Skeletal muscle tissue (tissue), 4 donors: ENCODE data around the gene FAM169A. TPM values are rescaled to one million over a fixed set of nuclear protein-coding genes. Genes with fewer than 3 reads are reported as not detected.
"Not testable (repeated sequence)": the region's sequence is repeated elsewhere in the genome, so short reads cannot be mapped to it uniquely, and the experiment has no call there.

ENCODE experiments used
- H3K27ac ChIP-seq: one replicate; pipeline ENCODE4 v1.7.0; 2013; ENCODE audit warnings: mild to moderate bottlenecking, low read depth, low read length, inconsistent platforms
- H3K27me3 ChIP-seq, 3 donors: one replicate each; pipeline ENCODE4 v1.7.0; 2013; ENCODE audit warnings: low read length in 3 of 3; ENCODE audit not compliant: control insufficient read depth in 3 of 3, insufficient read depth in 3 of 3
- H3K36me3 ChIP-seq, 3 donors: one replicate each; pipeline ENCODE4 v1.7.0; 2013; ENCODE audit warnings: low read length in 3 of 3; ENCODE audit not compliant: control insufficient read depth in 3 of 3, insufficient read depth in 3 of 3
- H3K4me1 ChIP-seq, 3 donors: one replicate each; pipeline ENCODE4 v1.7.0; 2013; ENCODE audit warnings: low read length in 3 of 3, mild to moderate bottlenecking in 3 of 3; ENCODE audit not compliant: control insufficient read depth in 3 of 3, insufficient read depth in 3 of 3
- H3K4me3 ChIP-seq, 3 donors: one replicate each; pipeline ENCODE4 v1.7.0; 2013; ENCODE audit warnings: low read length in 3 of 3
- H3K9ac ChIP-seq, 3 donors: one replicate each; pipeline ENCODE4 v1.7.0; 2013; ENCODE audit warnings: low read length in 3 of 3, mild to moderate bottlenecking in 3 of 3, moderate library complexity in 2 of 3, low read depth in 1 of 3
- H3K9me3 ChIP-seq, 3 donors: one replicate each; pipeline ENCODE4 v1.7.0; 2013; ENCODE audit warnings: low read length in 3 of 3; ENCODE audit not compliant: control insufficient read depth in 3 of 3
- total RNA-seq: library from RNA; depleted of rRNA; stranded (reverse); fragments of >200 nt; gene quantifications from one replicate; pipeline ENCODE4 v1.2.3, GENCODE V29; 2014
- donor health status: Osteomylitis.

Gene FAM169A
- total RNA-seq, 1 donor from 2014 or later = 0.52 TPM

DNA sequence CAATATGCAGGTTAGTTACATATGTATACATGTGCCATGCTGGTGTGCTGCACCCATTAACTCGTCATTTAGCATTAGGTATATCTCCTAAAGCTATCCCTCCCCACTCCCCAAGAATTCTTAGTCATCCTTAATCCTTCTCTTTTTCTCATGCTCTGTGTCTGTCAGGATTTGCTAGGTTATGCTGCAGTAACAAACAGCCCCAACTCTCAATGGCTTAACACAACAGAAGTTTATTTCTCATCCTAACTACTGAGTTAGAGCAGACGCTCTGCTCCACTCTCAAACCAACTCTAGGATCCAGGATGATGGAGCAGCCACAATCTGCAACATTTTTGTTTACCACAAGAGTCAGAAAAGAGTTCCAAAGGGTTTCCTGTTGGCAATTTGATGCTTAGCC lies 28.2 kb upstream of the FAM169A start:
- H3K9me3 ChIP-seq = no peaks in the 10 kb centered on the region
- no peak overlapping the region for H3K27ac ChIP-seq
- no peak overlapping the region for H3K9ac ChIP-seq
- no peaks in the 10 kb centered on the region for H3K4me1 ChIP-seq
- H3K27me3 ChIP-seq = peaks cover 0 to 2% (median 0%) of the 10 kb centered on the region in 3 donors
- H3K36me3 ChIP-seq = no peaks in the 10 kb centered on the region
- no peak overlapping the region for H3K4me3 ChIP-seq

DNA sequence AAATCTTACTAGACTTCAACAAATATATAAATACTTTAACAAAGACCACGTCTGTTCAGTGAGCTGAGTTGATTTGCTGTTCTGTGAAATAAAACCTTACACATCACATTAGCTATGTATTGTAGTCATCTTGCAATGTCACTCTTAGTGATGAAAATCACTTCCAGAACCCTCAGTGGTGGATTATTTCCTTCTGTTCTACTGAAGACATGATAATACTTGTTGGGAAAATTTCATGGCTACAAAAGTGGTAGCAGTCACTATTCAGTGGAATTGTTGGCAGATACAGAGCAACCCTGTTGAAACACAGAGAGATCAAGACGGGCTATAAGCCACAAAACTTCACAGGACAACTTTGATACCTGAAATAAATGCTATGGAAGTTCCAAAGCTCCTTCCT lies 26.7 kb upstream of the FAM169A start:
- H3K9ac ChIP-seq = no peak overlapping the region
- H3K27ac ChIP-seq = no peak overlapping the region

DNA sequence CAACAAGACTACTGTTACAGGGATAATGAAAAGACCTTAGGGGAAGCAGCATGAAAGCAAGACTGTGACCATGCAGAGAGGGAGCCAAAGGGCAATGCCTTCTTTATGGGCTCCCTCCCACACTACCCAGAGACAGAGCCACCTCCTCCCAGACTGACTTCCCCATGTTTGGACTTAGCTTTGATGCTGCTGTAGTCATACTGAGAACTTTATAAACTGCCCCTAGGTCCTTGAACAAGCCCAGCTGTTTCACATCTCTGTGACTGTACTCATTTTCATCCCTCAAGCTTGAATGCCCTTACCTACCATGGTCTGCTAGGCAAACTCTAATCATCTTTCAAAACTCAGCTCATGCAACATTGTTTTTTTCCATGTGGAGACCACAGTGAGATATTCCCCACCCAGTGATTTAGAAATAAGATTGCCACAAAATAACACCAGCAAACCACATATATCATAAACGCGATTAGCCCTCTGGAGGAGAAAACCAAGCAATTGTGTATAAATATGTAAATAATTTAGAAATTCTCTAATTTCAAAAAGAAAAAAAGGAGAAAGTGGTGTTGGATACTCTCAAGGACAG lies 23.4 kb upstream of the FAM169A start:
- no peak overlapping the region for H3K9ac ChIP-seq
- H3K9me3 ChIP-seq = no peaks in the 10 kb centered on the region
- no peaks in the 10 kb centered on the region for H3K36me3 ChIP-seq
- no peak overlapping the region for H3K27ac ChIP-seq
- no peaks in the 10 kb centered on the region for H3K4me1 ChIP-seq
- H3K4me3 ChIP-seq = no peak overlapping the region
- peaks cover 0 to 2% (median 0%) of the 10 kb centered on the region in 3 donors for H3K27me3 ChIP-seq

More for the DNA sequence above, 26.7 kb upstream of the FAM169A start:
- Histone ChIP-seq H3K27me3 (peaks cover 0 to 2% (median 0%) of the 10 kb centered on the region in 3 donors), H3K4me1 (no peaks in the 10 kb centered on the region), H3K36me3 (no peaks in the 10 kb centered on the region), H3K9me3 (no peaks in the 10 kb centered on the region), H3K4me3 (no peak overlapping the region)

DNA sequence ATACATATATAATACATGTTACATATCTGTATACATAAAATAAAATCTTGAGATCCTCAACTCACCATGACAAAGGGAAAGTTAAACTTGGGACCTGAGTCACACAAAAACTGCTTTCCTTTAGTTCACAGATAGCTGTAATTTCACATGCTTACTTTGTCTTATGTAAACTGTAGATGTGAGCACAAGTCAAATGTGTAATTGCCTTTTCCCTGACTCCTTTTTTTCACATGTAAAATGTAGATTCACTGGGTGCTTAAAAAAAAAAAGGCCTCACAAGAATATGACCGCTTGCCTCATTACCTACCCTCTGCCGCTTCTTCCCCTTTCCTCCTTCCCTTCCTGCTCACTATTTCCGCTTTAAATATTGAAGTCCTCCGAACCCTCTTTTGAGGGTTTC lies 21.9 kb upstream of the FAM169A start:
- H3K36me3 ChIP-seq = no peaks in the 10 kb centered on the region
- peaks cover 0 to 2% (median 0%) of the 10 kb centered on the region in 3 donors for H3K27me3 ChIP-seq
- H3K4me3 ChIP-seq = no peak overlapping the region

DNA sequence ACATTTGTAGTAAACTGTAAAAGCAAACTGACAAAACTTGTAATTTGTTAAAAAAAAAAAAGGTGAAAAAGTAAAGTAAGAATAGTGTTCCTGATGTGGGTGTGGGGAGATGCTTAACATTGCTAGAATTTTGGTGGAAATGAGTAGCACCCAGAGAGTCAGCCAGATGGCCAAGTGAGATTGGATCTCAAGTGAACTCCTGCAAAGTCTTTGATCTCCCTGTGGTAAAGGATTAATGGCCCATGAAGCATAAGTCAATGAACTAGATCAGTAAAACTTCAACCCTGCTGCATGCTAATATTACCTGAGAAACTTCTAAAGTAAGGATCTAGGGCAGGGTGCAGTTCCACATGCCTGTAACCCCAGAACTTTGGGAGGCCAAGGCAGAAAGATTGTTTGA lies 19.0 kb upstream of the FAM169A start:
- Histone ChIP-seq H3K4me3 (no peak overlapping the region), H3K9me3 (no peaks in the 10 kb centered on the region), H3K4me1 (no peaks in the 10 kb centered on the region), H3K27me3 (peaks cover 0 to 2% (median 0%) of the 10 kb centered on the region in 3 donors), H3K9ac (no peak overlapping the region), H3K27ac (no peak overlapping the region), H3K36me3 (no peaks in the 10 kb centered on the region)

More for the DNA sequence above, 21.9 kb upstream of the FAM169A start:
- Histone ChIP-seq H3K4me1 (no peaks in the 10 kb centered on the region), H3K9ac (no peak overlapping the region), H3K27ac (no peak overlapping the region), H3K9me3 (no peaks in the 10 kb centered on the region)

DNA sequence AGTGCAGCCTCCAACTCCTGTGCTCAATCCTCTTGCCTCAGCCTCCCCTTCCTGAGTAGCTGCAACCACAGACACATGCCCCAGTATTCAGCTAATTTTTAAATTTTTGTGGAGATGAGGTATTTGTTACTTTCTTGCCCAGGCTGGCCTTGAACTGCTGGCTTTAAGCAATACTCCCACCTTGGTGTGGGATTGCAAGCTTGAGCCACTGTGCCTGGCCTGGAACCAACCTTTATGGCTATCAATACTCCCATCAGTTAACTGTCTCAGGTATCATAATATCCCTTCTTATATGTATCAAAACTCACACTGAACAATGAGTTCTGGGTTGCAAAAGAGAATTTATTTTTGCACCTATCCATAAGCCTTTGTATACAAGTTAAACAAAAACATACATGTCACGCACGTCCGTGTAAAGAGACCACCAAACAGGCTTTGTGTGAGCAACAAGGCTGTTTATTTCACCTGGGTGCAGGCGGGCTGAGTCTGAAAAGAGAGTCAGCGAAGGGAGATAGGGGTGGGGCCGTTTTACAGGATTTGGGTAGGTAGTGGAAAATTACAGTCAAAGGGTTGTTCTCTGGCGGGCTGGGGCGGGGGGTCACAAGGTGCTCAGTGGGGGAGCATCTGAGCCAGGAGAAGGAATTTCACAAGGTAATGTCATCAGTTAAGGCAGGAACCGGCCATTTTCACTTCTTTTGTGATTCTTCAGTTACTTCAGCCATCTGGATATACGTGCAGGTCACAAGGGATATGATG lies 16.4 kb upstream of the FAM169A start:
- H3K4me1 ChIP-seq, H3K9me3 ChIP-seq: not testable (repeated sequence)

DNA sequence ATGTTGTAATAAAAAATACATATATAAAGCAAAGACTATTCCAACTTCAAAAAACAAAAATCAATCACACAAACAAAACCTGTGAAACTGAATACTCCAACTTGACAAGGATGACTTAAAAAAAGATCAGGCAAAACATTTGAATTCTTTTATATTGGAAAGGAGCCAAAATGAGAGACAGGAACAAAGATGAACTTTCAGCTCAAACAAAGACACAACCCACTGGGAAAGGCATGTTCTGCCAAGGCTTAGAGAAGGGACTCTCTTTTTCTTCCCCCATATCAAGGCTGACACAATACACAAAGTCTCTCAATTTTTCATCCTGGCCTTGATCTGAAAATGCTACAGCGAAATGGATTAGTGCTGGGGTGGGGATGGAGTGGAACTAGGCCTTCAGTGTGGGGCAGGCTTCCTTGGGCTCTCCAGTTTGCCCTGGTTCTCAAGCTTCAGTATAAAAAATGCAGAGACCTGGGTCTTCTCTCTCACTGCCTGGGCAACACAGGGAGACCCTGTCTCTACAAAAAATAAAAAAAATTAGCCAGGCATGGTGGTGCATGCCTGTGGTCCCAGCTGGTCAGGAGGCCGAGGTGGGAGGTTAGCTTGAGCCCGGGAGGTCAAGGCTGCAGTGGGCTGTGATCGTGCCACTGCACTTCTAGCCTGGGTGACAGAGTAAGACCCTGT lies 11.6 kb upstream of the FAM169A start:
- H3K9ac ChIP-seq = no peak overlapping the region
- H3K27ac ChIP-seq = no peak overlapping the region
- no peaks in the 10 kb centered on the region for H3K27me3 ChIP-seq
- H3K4me3 ChIP-seq = no peak overlapping the region
- no peaks in the 10 kb centered on the region for H3K36me3 ChIP-seq
- no peaks in the 10 kb centered on the region for H3K4me1 ChIP-seq
- H3K9me3 ChIP-seq = no peaks in the 10 kb centered on the region

More for the DNA sequence above, 16.4 kb upstream of the FAM169A start:
- H3K27ac ChIP-seq, H3K4me3 ChIP-seq, H3K27me3 ChIP-seq, H3K36me3 ChIP-seq, H3K9ac ChIP-seq: not testable (repeated sequence)

DNA sequence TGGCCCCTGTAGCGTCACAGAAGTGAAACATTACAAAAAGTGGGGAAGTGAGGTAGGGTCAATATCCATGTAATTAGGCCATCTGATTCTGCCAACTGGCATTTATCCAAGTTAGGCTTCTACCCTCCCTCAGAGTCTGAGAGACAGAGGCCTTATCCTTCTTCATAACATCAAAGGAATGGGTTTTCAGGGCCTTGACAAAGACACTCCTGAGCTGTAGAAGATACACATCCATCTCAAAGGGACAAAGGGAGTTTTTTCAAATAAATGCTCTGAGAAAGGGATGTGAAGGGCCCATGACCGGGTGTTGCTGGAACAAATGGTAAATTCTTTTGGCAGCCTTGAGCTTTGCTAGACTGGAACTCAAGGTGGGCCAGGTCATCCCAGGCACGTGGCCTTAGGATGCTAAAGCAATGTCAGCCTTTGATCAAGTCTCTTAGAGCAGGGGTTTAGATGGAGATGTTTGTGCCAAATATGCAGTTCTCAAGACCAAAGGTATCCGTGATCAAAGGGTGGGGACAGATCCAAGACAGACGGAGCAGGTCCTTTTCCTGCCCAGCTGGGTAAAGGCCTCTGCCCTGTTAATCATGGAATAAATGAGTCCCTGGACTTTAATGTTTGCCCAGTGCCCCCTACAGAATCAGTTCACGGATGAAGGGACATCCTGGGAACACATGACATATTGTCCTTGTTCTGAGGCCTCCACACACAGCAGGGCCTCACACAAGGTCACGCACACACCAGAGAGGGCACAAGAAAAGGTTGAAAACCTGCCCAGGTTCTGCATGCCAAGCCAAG lies 10.0 kb upstream of the FAM169A start:
- no peak overlapping the region for H3K9ac ChIP-seq

DNA sequence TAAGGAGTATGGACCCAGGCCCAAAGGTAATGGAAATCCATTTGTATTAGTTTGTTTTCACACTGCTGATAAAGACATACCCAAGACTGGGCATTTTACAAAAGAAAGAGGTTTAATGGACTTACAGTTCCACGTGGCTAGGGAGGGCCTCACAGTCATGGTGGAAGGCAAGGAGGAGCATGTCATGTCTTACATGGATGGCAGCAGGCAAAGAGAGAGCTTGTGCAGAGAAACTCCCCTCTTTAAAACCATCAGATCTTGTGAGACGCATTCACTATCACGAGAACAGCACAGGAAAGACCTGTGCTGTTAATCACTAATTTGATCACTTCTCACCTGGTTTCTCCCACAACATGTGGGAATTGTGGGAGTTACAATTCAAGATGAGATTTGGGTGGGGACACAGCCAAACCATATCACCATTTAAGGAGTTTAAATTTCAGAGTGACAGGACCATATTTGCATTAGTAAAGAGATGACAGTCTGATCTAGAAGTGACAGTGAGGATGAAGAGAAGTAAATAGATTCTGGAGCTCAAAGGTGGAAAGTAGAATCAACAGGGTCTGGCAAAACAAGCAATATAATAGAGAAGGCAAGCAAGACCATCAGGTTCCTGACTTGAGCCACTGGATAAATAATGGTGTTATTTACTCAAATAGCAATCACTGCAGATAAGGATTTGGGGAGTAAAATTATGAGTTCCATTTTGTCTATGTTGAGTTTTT lies 7.5 kb upstream of the FAM169A start:
- Histone ChIP-seq H3K36me3 (no peaks in the 10 kb centered on the region), H3K27me3 (peaks cover 0 to 2% (median 0%) of the 10 kb centered on the region in 3 donors), H3K9ac (no peak overlapping the region), H3K4me1 (no peaks in the 10 kb centered on the region), H3K4me3 (no peak overlapping the region), H3K27ac (no peak overlapping the region), H3K9me3 (no peaks in the 10 kb centered on the region)

More for the DNA sequence above, 10.0 kb upstream of the FAM169A start:
- no peak overlapping the region for H3K4me3 ChIP-seq
- no peak overlapping the region for H3K27ac ChIP-seq
- no peaks in the 10 kb centered on the region for H3K4me1 ChIP-seq
- no peaks in the 10 kb centered on the region for H3K36me3 ChIP-seq
- no peaks in the 10 kb centered on the region for H3K27me3 ChIP-seq
- H3K9me3 ChIP-seq = no peaks in the 10 kb centered on the region
